Stimulated activated CD4-positive, alpha-beta T cell treated with anti-CD3 and anti-CD28 coated beads, Interleukin-4, amount 100 ng/mL, for 4 hours (primary cell): ENCODE data around the gene BIN1.

Experiments used
- DNase-seq, 2 experiments: peaks; one replicate each; pipeline ENCODE4 v3.0.0-alpha.2; 2020

BIN1 gene

GRCh38 chr2:127014224-127014623, 92.7 kb downstream of the BIN1 start:
- DNase-seq = no peak

GRCh38 chr2:127012868-127013267, 94.1 kb downstream of the BIN1 start:
- no peak for DNase-seq

- DNase-seq = no peak
Measured at GRCh38 chr2:127012215-127012614, 94.7 kb downstream of the BIN1 start.

- DNase-seq = no peak
Measured at GRCh38 chr2:127011796-127012195, 95.2 kb downstream of the BIN1 start.

GRCh38 chr2:127011231-127011661, 95.7 kb downstream of the BIN1 start:
- DNase-seq = no peak

- DNase-seq = no peak
Measured at GRCh38 chr2:127008265-127009015, 98.5 kb downstream of the BIN1 start.

- DNase-seq = no peak
Measured at GRCh38 chr2:127007652-127008051, 99.3 kb downstream of the BIN1 start.

GRCh38 chr2:127006962-127007361, 100.0 kb downstream of the BIN1 start:
- DNase-seq = no peak

- no peak for DNase-seq
Measured at GRCh38 chr2:127004893-127005600, 101.9 kb downstream of the BIN1 start.

- no peak for DNase-seq
Measured at GRCh38 chr2:127003070-127003800, 103.7 kb downstream of the BIN1 start.

GRCh38 chr2:127001751-127002150, 105.2 kb downstream of the BIN1 start:
- no peak for DNase-seq

GRCh38 chr2:127000937-127001336, 106.0 kb downstream of the BIN1 start:
- no peak for DNase-seq

- DNase-seq = no peak
Measured at GRCh38 chr2:127000194-127000593, 106.8 kb downstream of the BIN1 start.

GRCh38 chr2:126999106-126999756, 107.7 kb downstream of the BIN1 start:
- DNase-seq = no peak

- no peak for DNase-seq
Measured at GRCh38 chr2:126998486-126998885, 108.5 kb downstream of the BIN1 start.
